Right lobe of liver (tissue), 4 donors: ENCODE results near the gene MFSD2A.

Experiments
- CTCF ChIP-seq, 4 donors: fragments of 200-600 bp in 3 of 4; fragments of 450-650 bp in 1 of 4; IDR thresholded peaks; one replicate each; pipeline versions ENCODE4 v1.5.1 to v1.8.0; 2016 to 2022; ENCODE audit warnings: antibody characterized with exemption in 4 of 4, mild to moderate bottlenecking in 2 of 4
- POLR2A ChIP-seq: fragments of 450-650 bp; IDR thresholded peaks from one replicate; pipeline ENCODE4 v1.6.1; 2017; ENCODE audit warnings: antibody characterized with exemption, mild to moderate bottlenecking
- donor health status: DM: no; HTN: no; CAD: no.
- donor health status: DM: no; HTN: no; CAD: no.
- donor health status: DM: no; HTN: yes; CAD: no.

GRCh38 chr1:39938856-39939255, 16.1 kb upstream of the MFSD2A start:
- no peak for TF ChIP-seq CTCF (IDR thresholded peaks at IDR 0.05)
- no peak for TF ChIP-seq POLR2A
